Measurements from ENCODE around the gene POGZ. TPM values are rescaled to one million over a fixed set of nuclear protein-coding genes. Genes with fewer than 3 reads are reported as not detected.

The POGZ gene, protein sequence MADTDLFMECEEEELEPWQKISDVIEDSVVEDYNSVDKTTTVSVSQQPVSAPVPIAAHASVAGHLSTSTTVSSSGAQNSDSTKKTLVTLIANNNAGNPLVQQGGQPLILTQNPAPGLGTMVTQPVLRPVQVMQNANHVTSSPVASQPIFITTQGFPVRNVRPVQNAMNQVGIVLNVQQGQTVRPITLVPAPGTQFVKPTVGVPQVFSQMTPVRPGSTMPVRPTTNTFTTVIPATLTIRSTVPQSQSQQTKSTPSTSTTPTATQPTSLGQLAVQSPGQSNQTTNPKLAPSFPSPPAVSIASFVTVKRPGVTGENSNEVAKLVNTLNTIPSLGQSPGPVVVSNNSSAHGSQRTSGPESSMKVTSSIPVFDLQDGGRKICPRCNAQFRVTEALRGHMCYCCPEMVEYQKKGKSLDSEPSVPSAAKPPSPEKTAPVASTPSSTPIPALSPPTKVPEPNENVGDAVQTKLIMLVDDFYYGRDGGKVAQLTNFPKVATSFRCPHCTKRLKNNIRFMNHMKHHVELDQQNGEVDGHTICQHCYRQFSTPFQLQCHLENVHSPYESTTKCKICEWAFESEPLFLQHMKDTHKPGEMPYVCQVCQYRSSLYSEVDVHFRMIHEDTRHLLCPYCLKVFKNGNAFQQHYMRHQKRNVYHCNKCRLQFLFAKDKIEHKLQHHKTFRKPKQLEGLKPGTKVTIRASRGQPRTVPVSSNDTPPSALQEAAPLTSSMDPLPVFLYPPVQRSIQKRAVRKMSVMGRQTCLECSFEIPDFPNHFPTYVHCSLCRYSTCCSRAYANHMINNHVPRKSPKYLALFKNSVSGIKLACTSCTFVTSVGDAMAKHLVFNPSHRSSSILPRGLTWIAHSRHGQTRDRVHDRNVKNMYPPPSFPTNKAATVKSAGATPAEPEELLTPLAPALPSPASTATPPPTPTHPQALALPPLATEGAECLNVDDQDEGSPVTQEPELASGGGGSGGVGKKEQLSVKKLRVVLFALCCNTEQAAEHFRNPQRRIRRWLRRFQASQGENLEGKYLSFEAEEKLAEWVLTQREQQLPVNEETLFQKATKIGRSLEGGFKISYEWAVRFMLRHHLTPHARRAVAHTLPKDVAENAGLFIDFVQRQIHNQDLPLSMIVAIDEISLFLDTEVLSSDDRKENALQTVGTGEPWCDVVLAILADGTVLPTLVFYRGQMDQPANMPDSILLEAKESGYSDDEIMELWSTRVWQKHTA (N-terminal part only)
- total RNA-seq (2022; extraction: Qiagen RNA extraction) = 13.8 to 28.1 TPM (median 23.5 TPM) in 5 replicates

GRCh38 chr1:151459331-151460046 is at the start of gene POGZ:
TSS of gene POGZ (minus strand) at chr1:151459494. CDS start at chr1:151442204, 17,290 bp downstream.

GRCh38 chr1:151399324-151400171 is 59.7 kb downstream of the POGZ start, which contains the start of gene PSMB4:
TSS of gene PSMB4 (plus strand) at chr1:151399573. CDS start at chr1:151399588, 15 bp downstream.

DNA sequence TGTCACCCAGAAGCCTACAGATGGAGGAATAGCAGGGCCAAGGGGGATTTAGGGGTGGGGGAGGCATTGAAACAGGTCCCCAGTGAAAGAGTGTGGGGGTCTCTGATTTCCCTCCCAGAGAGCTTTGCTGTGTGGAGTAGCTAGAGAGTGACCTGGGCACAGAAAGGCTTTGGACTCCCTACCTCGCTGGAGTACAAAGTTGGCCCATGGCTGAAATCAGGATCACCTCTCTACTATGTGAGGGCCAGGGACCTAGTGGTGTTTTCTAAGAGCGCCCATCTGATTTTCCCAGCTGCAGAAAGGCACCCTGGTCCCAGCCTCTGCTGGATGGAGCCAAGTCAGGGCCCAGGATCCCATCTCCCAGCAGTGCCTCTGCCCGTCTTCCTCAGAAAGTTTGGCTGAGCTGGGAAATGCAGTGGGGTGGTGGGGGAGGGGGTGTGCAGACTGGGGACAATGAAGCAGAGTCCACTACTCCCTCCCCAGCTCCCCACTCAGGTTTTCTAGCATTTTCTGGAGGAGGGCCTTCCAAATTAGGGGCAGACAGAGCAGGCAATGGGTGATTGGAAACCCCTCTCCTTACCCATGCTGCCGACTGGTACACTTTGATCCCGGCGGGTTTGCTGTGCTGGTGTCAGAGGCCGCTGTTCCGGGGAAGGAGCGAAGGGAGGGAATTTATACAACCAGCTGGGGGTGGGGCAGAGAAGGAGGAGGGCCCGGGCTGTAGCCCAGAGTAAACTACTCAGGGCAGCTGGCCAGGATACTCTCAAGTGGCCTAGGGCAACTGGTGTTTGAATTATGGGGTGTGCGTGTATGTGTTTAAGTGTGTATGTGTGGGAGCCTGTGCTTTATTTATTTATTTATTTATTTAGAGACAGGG is 87.0 kb downstream of the POGZ start, which contains the start of gene SELENBP1:
Gene SELENBP1 (minus strand): TSS at position 648 of the 877 bp plus-strand sequence. CDS start 64 bp downstream, at position 584.

Other genes with a start within 250 kb of the POGZ start
- 173 to 199 TPM (median 198 TPM) in 5 replicates for gene PSMD4, start 204.8 kb downstream of the POGZ start, total RNA-seq (2022; extraction: Qiagen RNA extraction)
- gene ZNF687, start 177.2 kb downstream of the POGZ start, total RNA-seq (2022; extraction: Qiagen RNA extraction) = 11.3 to 15.1 TPM (median 13.2 TPM) in 5 replicates
- 21.3 to 29.4 TPM (median 28.8 TPM) in 5 replicates for gene PI4KB, start 132.1 kb downstream of the POGZ start, total RNA-seq (2022; extraction: Qiagen RNA extraction)
- 18.4 to 23.2 TPM (median 19.2 TPM) in 5 replicates for gene RFX5, start 112.2 kb downstream of the POGZ start, total RNA-seq (2022; extraction: Qiagen RNA extraction)
- 6.2 to 7.8 TPM (median 6.6 TPM) in 5 replicates for gene SELENBP1, start 86.8 kb downstream of the POGZ start, total RNA-seq (2022; extraction: Qiagen RNA extraction)
- 345 to 394 TPM (median 364 TPM) in 5 replicates for gene PSMB4, start 59.9 kb downstream of the POGZ start, total RNA-seq (2022; extraction: Qiagen RNA extraction)
- gene CGN, start 51.9 kb upstream of the POGZ start, total RNA-seq (2022; extraction: Qiagen RNA extraction) = 1.8 to 2.8 TPM (median 2.6 TPM) in 5 replicates
- 7.1 to 9.5 TPM (median 8.4 TPM) in 5 replicates for gene TUFT1, start 80.8 kb upstream of the POGZ start, total RNA-seq (2022; extraction: Qiagen RNA extraction)
- gene SNX27, start 152.6 kb upstream of the POGZ start, total RNA-seq (2022; extraction: Qiagen RNA extraction) = 10.1 to 11.7 TPM (median 11.1 TPM) in 5 replicates